OCI-LY1 (cell line): ENCODE results near the gene HCN4.

Source experiments
- CTCF ChIP-seq: fragments of 200-600 bp; sonication (generic), shearing (Covaris generic); IDR thresholded peaks from 2 replicates; pipeline ENCODE4 v1.5.1; 2017; ENCODE audit warnings: mild to moderate bottlenecking, antibody characterized with exemption, low read length, moderate library complexity, mixed read lengths
- EZH2 ChIP-seq: fragments of 200-600 bp; sonication (generic), shearing (Covaris generic); IDR thresholded peaks from 2 replicates; pipeline ENCODE4 v1.8.0; 2017; ENCODE audit warnings: borderline replicate concordance, mixed run types, mild to moderate bottlenecking, antibody characterized with exemption, low read length, moderate library complexity, mixed read lengths

- no peak for TF ChIP-seq CTCF
- no peak for TF ChIP-seq EZH2
Observed at GRCh38 chr15:73387507-73388255, 18.9 kb upstream of the HCN4 start.
